C1 segment of cervical spinal cord (tissue), 14 donors: ENCODE measurements around the gene MYOG.

Experiments
- DNase-seq, 14 donors: peaks; one replicate each; lab custom pipeline; 2025; lab: John Stamatoyannopoulos, UW

The MYOG gene

DNA sequence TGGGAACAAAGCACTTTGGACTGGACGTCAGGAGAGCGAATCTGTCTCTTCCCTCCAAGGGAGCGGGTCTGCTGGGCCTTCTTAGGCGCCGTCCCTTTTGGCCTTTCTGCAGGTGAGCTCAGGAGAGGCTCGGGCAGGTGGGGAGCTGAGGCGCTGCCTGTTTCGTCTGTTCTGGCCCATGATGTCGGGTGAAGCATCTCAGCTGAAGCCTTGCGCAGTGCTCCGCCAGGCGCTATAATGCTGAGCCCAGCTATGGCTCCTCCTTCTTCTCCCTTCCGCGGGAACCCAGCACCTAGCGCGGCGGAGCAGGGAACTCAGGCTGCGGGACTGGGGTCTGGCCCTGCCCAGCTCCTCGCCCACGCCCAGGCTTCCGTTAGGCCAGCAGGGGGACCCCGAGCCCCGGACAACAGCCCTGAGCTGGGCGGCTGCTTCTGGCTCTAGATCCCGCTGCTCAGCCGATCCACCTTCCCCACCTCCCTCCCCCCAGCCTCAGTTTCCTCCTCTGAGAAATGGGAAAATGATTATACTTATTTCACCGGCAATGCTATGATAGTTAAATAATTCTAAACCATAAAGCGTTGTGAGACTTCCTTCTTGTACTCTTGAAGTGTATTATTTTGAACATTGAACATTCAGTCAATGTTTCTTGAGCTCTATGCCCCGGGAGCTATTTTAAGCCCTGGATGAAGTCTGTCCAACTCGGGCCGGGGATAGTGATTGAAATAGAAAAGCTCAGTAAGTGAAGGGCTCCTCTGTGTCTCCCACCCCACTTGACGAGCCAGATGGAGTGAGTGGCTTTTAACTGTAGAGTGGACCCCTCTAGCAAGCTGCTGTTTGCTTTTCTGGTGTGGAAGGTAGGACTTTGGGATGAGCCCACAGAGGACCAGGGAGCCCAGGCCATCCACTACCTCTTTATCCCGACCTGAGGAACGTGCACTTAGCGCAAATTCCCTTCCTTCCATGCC is 32.1 kb upstream of the MYOG start:
- DNase-seq: peak in 12 of 14 donors; percentile 20 to 78 (median 46)

GRCh38 chr1:203116091-203116820 is 30.4 kb upstream of the MYOG start:
- no peak for DNase-seq

GRCh38 chr1:203114202-203114601 is 28.4 kb upstream of the MYOG start:
- no peak for DNase-seq

DNA sequence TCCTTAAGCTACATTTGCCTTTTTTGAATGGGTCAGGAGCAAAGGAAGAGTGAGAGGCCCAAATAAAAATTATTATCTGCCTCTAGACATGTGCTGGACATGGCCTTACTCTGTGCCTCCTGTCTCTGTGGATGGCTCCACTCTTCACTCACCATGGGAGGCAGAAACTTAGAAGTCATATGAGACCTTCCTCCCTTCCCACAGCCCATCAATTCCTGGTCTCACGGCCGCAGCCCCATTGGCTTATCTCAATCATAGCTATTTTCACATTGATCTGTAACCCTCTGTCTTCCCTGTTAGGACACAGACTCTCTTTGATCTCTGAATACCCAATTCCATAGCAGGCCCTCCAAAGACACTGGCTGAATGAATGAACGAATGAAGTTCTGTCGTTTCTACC is 27.5 kb upstream of the MYOG start:
- no peak for DNase-seq

- no peak for DNase-seq
These were observed 26.7 kb upstream of the MYOG start for GRCh38 chr1:203112475-203112874.

DNA sequence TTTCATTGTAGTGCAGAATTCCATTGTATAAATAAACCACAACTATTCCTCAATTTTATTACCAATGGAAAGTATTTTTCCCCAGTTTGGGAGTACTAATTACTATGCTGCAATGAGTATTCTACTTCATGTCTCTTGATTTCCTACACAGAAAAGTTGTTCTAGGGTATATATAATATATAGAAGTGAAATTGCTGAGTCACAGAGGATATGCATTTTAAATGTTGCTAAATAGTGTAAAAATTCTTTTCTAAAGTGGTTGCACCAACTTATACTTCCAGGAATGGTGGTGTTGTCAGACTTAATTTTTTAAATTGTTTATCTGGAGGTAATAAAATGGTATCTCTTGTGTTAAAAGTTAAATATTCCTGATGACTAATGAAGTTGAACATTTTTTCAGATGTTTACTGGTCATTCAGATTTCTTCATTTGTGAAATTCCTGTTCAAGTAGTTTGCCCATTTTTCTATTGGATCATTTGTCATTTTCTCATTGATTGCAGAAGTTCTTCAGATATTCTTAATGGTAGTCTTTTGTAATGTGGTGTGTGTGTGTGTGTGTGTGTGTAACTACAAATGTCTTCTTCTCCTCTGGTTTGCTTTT is 19.1 kb upstream of the MYOG start:
- DNase-seq: no peak

DNA sequence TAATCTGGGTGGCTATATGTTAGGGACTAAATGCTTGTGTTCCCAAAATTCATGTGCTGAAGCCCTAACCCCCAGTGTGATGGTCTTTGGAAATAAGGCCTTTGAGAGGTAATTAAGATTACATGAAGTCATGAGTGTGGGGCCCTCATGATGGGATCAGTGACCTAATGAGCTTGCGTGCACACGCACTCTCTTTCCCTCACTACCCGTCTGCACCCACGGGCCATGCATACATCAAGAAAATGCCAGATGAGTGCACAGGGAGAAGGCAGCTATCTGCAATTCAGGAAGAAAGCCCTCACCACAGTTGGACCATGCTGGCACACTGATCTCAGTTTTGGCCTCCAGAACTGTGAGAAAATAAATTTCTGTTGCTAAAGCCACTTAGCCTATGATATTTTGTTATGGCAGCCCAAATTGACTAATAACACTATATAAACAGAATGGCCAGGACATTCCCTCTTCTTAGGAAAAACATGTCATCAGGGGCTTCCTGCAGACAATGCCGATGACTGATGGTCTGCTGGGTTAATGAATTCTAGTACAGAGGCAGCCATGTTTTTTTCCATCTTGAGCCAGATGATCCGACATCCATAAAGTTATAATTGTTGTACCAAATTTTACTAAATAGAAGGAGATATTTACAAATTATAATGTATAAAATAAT is 18.1 kb upstream of the MYOG start:
- peak in 1 of 14 donors; percentile 34 for DNase-seq

DNA sequence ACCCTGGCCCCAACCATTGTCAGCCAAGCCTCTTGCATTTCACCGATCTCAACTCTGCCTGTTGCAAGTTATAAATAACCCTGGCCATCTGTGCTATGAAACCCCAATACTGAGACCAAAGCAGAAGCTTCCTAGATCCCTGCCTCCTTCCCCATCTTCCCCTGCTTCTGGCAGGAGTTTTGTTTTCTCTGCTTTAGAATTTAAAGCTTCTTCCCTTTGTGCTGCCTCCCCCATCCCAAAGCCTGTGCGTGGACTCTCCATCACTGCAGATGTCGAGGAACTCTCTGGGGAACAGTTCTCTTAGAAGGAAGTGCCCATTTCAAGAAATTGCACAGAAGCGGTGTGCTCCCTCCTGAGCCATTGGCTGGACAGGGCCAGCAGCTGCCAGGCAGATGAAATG is 17.4 kb upstream of the MYOG start:
- peak in 1 of 14 donors; percentile 75 for DNase-seq

DNA sequence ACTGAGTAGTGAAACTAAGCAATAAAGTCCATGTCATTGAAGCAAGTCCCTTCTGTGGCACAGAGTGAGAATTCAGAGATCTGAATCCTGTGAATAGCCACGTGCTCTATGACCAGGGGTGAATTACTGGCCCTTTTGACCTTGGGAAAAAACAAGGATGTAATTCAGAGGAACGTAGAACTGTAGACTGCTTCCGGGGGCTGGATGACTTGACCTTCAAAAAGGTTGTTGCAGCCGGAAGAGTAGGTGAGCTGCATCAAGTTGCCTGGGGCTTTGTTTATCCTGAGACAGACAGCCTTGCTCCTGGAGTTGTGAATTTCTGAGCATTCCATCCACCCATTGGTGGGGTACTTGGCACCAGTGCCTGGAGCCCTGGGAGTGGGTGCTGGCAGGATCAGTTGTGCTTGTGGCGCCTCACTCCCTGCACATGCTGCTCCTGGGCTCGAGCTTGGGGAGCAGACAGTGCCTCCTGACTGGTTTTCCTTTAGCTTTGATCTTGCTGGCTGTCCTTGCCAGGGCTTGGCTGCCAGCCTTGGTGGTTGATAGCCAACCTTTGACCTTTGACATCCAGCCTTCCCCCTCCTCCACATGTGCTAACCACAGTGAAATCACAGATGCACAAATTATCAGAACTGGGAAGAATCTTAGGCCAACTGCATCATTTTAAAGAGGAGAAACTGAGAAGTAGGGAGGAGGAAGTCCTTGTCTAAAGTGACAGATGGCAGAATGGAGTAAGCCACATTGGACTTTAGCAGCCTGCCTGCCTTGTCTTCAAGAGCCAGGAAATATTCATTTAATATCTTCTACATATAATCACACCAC is 16.2 kb upstream of the MYOG start:
- peak in 1 of 14 donors; percentile 75 for DNase-seq

- DNase-seq: no peak
These were observed 14.7 kb upstream of the MYOG start for GRCh38 chr1:203100516-203100869.

- peak in 1 of 14 donors; percentile 90 for DNase-seq
These were observed 14.1 kb upstream of the MYOG start for GRCh38 chr1:203099805-203100515.

DNA sequence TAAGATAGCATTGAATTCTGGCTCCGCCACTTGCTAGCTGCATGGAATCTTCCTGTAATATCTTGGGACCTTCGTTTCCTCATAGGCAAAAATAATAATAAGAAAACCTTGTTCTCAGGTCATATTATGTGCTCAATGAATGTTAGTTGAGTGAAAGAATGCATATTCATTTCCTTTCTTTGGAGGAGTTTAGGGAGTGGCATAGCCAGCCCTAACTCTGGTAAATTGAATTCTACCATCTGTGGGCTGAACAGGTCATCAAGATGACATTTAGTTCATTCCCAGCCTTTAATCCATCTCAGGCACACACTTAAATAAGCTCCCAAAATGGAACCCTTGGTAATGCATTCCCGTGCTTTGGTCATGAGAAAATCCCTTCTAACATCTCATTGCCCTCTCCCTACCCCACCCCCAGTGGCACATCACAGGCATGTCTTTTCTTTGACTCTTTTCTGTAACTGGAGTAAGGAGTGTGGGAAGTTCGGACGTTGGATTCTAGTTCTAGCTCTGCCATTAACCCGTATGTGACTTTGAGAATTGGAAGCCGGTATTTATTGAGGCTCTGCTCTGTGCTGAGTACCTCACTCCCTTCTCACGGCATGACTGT is 13.2 kb upstream of the MYOG start:
- no peak for DNase-seq

GRCh38 chr1:203098445-203098844 is 12.6 kb upstream of the MYOG start:
- DNase-seq: no peak

DNA sequence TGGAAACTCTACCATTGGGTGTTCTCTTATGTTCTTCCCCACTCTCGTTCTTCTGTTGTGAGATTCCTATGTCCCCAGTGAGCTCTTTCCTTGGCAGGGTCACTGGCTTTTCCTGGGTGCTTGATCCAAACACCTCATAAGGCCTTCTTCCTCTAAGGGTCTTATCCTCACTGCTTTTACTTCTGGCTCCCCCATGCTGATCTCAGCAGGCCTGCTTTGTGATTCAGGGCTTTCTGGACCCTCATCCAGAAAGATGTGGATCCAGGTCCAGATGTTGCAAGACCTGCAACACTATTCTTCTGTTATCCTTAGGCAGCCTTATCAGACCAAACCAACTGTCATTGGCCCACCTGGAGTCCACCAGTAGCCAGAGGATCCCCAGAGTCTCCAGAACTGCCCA is 11.2 kb upstream of the MYOG start:
- no peak for DNase-seq

DNA sequence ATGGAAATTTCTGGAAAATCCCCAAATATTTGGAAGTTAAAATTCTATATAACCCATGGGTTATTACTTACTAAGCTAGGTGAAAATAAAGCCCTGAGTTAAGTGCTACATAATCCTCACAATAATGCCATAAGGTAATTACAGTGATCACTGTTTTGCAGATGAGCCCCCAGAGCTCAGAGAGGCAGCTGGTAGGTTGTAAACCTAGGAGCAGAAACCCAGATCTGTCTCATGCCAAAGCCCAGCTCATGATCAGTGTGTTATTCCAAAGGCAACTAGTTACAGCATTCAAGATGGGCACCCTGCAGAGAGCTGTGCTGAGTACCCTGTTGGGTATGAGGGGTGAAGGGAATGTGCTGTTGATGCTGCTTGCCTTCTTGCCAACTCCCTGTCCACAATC is 10.8 kb upstream of the MYOG start:
- no peak for DNase-seq

- DNase-seq: no peak
These were observed 9.4 kb upstream of the MYOG start for GRCh38 chr1:203095061-203095690.

DNA sequence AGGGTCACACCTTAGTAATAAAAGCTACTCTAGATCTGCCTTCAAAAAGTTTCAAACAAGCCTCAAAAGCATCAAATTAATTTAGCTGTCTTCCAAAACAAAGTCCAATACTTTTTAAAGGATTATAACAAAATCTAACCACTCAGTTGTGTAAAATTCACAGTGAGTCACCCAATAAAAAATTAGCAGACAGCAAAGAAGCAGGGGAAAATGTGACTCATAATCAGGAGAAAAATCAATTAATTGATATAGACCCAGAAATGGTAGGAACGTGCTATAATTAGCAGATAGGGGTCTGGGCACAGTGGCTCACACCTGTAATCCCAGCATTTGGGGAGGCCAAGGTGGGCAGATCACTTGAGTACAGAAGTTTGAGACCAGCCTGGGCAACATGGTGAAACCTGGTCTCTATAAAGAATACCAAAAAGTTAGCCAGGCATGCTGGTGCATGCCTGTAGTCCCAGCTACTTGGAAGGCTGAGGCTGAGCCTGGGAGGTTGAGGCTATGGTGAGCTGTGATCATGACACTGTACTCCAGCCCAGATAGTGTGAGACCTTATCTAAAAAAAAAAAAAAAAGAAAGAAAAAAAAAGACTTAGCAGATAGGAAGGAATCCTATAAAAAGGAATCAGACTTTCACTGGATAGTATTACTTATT is 8.1 kb upstream of the MYOG start:
- no peak for DNase-seq

DNA sequence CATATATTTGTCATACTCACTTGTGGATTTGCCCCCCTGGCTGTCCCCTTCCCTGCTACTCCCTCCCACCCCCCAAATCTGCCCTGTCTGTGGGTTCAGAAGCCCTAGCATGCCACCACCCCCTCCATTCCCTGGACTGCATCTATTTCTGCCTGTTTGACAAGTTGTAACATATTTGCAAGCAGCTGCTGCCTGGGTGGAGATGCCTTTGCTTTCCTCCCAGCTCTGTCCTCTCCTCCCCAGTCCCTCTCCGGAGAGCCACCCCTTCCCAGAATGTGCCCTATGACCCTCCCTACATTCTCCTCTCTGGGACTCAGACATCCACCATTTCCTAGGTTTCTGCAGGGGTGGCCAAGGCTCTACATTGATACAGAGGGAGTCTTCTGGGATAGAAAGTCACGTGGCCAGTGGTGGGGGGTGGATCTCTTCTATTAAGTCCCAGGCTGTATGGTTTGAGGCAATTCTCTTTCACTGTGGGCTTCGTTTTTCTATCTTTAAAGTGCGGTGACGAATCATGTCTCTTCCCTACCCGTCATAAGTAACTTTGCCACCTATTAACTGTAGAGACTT is 6.0 kb upstream of the MYOG start:
- DNase-seq: no peak

GRCh38 chr1:203091199-203091477 is 5.3 kb upstream of the MYOG start:
- DNase-seq: no peak
